Endothelial cell of umbilical vein (primary cell): Measurements from ENCODE around the gene MINDY3. TPM values are rescaled to one million over a fixed set of nuclear protein-coding genes. Genes with fewer than 3 reads are reported as not detected.
A peak's percentile ranks its signal among the peaks of the same experiment; 100 is the strongest.

Experiments used
- BruUV-seq: library from RNA; stranded (reverse); fragments of 400-500 nt; replicated peaks from 2 replicates; lab custom pipeline; 2021; lab: Mats Ljungman, UMichigan
- CTCF ChIA-PET: fragments of 300-600, 350-600 bp; sonication (Branson Sonifier 250); formaldehyde crosslinking; loops from one replicate; lab custom pipeline; 2021; ENCODE audit warnings: antibody characterized with exemption, inconsistent platforms; lab: Charles Lee
- POLR2A ChIA-PET: fragments of 300-600, 350-600 bp; sonication (Branson Sonifier 250); formaldehyde crosslinking; loops from one replicate; lab custom pipeline; 2021; ENCODE audit warnings: antibody characterized with exemption, inconsistent platforms; lab: Charles Lee
- DNase-seq: peaks from one replicate; pipeline ENCODE4 v3.0.0-alpha.2; 2011; ENCODE audit warnings: low read depth, low spot score
- FAIRE-seq: peaks from 2 replicates; lab custom pipeline; 2011; peaks lifted over from hg19 to GRCh38; lab: Jason Lieb, UNC
- H2AFZ ChIP-seq: 2 replicates; pipeline ENCODE4 v1.6.0; 2012; ENCODE audit warnings: low read depth, low read length, control low read depth, inconsistent platforms
- H3K27ac ChIP-seq: 2 replicates; pipeline ENCODE4 v1.5.1; 2011; ENCODE audit warnings: low read depth, mild to moderate bottlenecking, control low read depth, low read length, moderate library complexity; ENCODE audit not compliant: insufficient read depth
- H3K27me3 ChIP-seq, 2 experiments: 2 replicates each; pipeline versions ENCODE4 v1.6.0 to v1.6.1; 2011; ENCODE audit warnings: low read length in 2 of 2, mixed read lengths in 1 of 2; ENCODE audit not compliant: control insufficient read depth in 2 of 2, insufficient read depth in 2 of 2
- H3K36me3 ChIP-seq, 2 experiments: 2 replicates in 1 of 2; 3 replicates in 1 of 2; pipeline ENCODE4 v1.5.1; 2011; ENCODE audit warnings: low read length in 2 of 2, mild to moderate bottlenecking in 1 of 2, moderate library complexity in 1 of 2; ENCODE audit not compliant: control insufficient read depth in 2 of 2, insufficient read depth in 2 of 2; ENCODE audit errors: extremely low read depth in 1 of 2
- H3K4me1 ChIP-seq: 3 replicates; pipeline ENCODE4 v1.5.1; 2011; ENCODE audit warnings: mild to moderate bottlenecking, low read length; ENCODE audit not compliant: control insufficient read depth, insufficient read depth; ENCODE audit errors: extremely low read depth
- H3K4me2 ChIP-seq: 2 replicates; pipeline ENCODE4 v1.6.1; 2011; ENCODE audit warnings: low read length, control low read depth, mixed read lengths; ENCODE audit not compliant: insufficient read depth
- H3K4me3 ChIP-seq, 3 experiments: fragments of 200-600 bp in 1 of 3; sonication (generic), shearing (Covaris generic) in 1 of 3; replicated peaks in 1 of 3; 2 replicates each; pipeline ENCODE4 v1.5.1; 2011 to 2016; ENCODE audit warnings: control low read depth in 3 of 3, low read length in 3 of 3, mild to moderate bottlenecking in 2 of 3, inconsistent platforms in 1 of 3, low read depth in 1 of 3, moderate library complexity in 1 of 3; ENCODE audit not compliant: insufficient read depth in 1 of 3
- H3K79me2 ChIP-seq: 2 replicates; pipeline ENCODE4 v1.6.0; 2012; ENCODE audit warnings: low read length, inconsistent platforms; ENCODE audit not compliant: control insufficient read depth, insufficient read depth
- H3K9ac ChIP-seq: replicated peaks from 2 replicates; pipeline ENCODE3; 2011; ENCODE audit warnings: low read length, control low read depth; ENCODE audit not compliant: insufficient read depth; ENCODE audit errors: extremely low read depth
- H3K9me1 ChIP-seq: replicated peaks from 3 replicates; pipeline ENCODE4 v1.6.0; 2011; ENCODE audit warnings: mild to moderate bottlenecking, low read length; ENCODE audit not compliant: control insufficient read depth, insufficient read depth; ENCODE audit errors: extremely low read depth
- H3K9me3 ChIP-seq: replicated peaks from 2 replicates; pipeline ENCODE4 v1.5.1; 2012; ENCODE audit warnings: low read length, inconsistent platforms; ENCODE audit not compliant: control insufficient read depth, insufficient read depth
- H4K20me1 ChIP-seq: replicated peaks from 2 replicates; pipeline ENCODE3; 2011; ENCODE audit warnings: mild to moderate bottlenecking, low read length; ENCODE audit not compliant: control insufficient read depth, insufficient read depth; ENCODE audit errors: extremely low read depth
- EZH2 ChIP-seq: IDR thresholded peaks from 2 replicates; pipeline ENCODE4 v1.6.1; 2012; ENCODE audit warnings: borderline replicate concordance, low read depth, mild to moderate bottlenecking, moderate library complexity, low read length, inconsistent platforms; ENCODE audit not compliant: severe bottlenecking
- FOS ChIP-seq: IDR thresholded peaks from 2 replicates; pipeline ENCODE4 v1.6.1; 2011; ENCODE audit warnings: mild to moderate bottlenecking, low read length, moderate library complexity, borderline replicate concordance; ENCODE audit not compliant: insufficient read depth
- GATA2 ChIP-seq: IDR thresholded peaks from 2 replicates; pipeline ENCODE4 v1.7.0; 2011; ENCODE audit warnings: low read depth, mild to moderate bottlenecking, moderate library complexity, mixed read lengths, low read length; ENCODE audit not compliant: insufficient read length, insufficient read depth
- JUN ChIP-seq: IDR thresholded peaks from 2 replicates; pipeline ENCODE4 v1.6.1; 2011; ENCODE audit warnings: borderline replicate concordance, low read depth; ENCODE audit not compliant: insufficient read length, insufficient read depth
- MYC ChIP-seq: IDR thresholded peaks from one replicate; pipeline ENCODE4 v1.6.1; 2011; ENCODE audit warnings: mild to moderate bottlenecking, low read depth, low read length
- POLR2A ChIP-seq: IDR thresholded peaks from 2 replicates; pipeline ENCODE4 v1.6.1; 2012; ENCODE audit warnings: low read depth, mild to moderate bottlenecking, control low read depth, low read length
- POLR2AphosphoS5 ChIP-seq: IDR thresholded peaks from 2 replicates; pipeline ENCODE4 v1.6.1; 2012; ENCODE audit warnings: low read depth, mild to moderate bottlenecking, control low read depth, low read length, moderate library complexity; ENCODE audit not compliant: insufficient read depth
- dilution Hi-C: fragments of 300-500 bp; cut with MboI; formaldehyde crosslinking; loops from one replicate; pipeline ENCODE4 v1.15.0; 2019; ENCODE audit warnings: low sequenced_read_pairs; ENCODE audit not compliant: extremely low pct_ligation_motif_present
- intact Hi-C: fragments of 100-400 bp; cut with micrococcal nuclease; formaldehyde crosslinking; loops from one replicate; pipeline ENCODE4 v1.10.0; 2022
- polyA plus RNA-seq, 4 experiments: library from polyadenylated mRNA; depleted of rRNA in 3 of 4; stranded (reverse) in 3 of 4; unstranded in 1 of 4; fragments of >200 nt; gene quantifications; 2 replicates each; pipeline versions ENCODE4 v1.2.1 to v1.2.3, GENCODE V29; 2011 to 2012; ENCODE audit warnings: missing spikeins in 1 of 4
- total RNA-seq: library from RNA; stranded (reverse); gene quantifications from 2 replicates; pipeline ENCODE4 v1.2.3, GENCODE V29; 2021
- TF ChIP-seq, protein P1 (sequence below), 2 donors: IDR thresholded peaks; 1 replicate in 1 of 2; 2 replicates in 1 of 2; pipeline ENCODE4 v1.5.1; 2011; ENCODE audit warnings: low read length in 2 of 2, mild to moderate bottlenecking in 2 of 2, moderate library complexity in 2 of 2, control low read depth in 1 of 2, inconsistent platforms in 1 of 2, low read depth in 1 of 2; ENCODE audit not compliant: insufficient read depth in 1 of 2; ENCODE audit errors: extremely low read depth in 1 of 2
- TF ChIP-seq, protein P2 (sequence below): IDR thresholded peaks from 2 replicates; pipeline ENCODE4 v1.6.1; 2011; ENCODE audit not compliant: insufficient read depth, insufficient read length

The MINDY3 gene
- total and polyA plus RNA-seq, 2 donors (not counting 3 experiments of a cell fraction or from before 2014, with no cell fraction given): 7.5 to 20.2 TPM

DNA sequence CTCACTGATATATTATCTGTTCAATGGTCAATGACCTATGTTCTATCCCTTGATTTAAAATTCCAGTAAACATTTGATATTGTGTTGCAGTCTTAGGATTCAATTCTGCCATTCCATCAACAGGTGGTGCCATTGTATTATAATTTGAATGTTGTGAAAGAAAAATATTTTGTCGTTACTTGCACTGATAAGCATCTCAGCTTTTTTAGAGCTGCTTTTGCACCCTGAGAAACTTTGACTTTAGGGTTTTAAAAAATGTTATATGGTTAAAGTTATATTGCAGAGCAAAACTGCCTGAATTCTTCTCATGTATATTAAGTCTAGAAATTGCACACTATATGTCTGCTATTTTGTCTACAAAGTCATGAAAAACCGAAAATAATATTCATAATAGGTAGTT lies 18.8 kb upstream of the MINDY3 start:
- Histone ChIP-seq H3K9ac (no peak overlapping the region), H3K4me3 (no peak overlapping the region), H3K4me1 (no peaks in the 10 kb centered on the region), H3K36me3 (no peaks in the 10 kb centered on the region), H4K20me1 (no peaks in the 10 kb centered on the region), H3K9me1 (no peaks in the 10 kb centered on the region), H3K9me3 (no peaks in the 10 kb centered on the region), H3K4me2 (no peak overlapping the region), H2AFZ (no peak overlapping the region), H3K27me3 (peaks cover 15 to 23% of the 10 kb centered on the region in 2 experiments), H3K27ac (no peak overlapping the region), H3K79me2 (no peaks in the 10 kb centered on the region)
- BruUV-seq: no TSS peak
- TF ChIP-seq GATA2 (peak; percentile 72), POLR2A (no peak)
- TF ChIP-seq, protein P1, sequence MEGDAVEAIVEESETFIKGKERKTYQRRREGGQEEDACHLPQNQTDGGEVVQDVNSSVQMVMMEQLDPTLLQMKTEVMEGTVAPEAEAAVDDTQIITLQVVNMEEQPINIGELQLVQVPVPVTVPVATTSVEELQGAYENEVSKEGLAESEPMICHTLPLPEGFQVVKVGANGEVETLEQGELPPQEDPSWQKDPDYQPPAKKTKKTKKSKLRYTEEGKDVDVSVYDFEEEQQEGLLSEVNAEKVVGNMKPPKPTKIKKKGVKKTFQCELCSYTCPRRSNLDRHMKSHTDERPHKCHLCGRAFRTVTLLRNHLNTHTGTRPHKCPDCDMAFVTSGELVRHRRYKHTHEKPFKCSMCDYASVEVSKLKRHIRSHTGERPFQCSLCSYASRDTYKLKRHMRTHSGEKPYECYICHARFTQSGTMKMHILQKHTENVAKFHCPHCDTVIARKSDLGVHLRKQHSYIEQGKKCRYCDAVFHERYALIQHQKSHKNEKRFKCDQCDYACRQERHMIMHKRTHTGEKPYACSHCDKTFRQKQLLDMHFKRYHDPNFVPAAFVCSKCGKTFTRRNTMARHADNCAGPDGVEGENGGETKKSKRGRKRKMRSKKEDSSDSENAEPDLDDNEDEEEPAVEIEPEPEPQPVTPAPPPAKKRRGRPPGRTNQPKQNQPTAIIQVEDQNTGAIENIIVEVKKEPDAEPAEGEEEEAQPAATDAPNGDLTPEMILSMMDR (IDR thresholded peaks at IDR 0.05; ENCODE audit: extremely low read depth in 1 of 2, insufficient read depth in 1 of 2, low read depth in 1 of 2, low read length in 2 of 2): peak; percentile 18 to 55
- dilution Hi-C loops (no loop called here), intact Hi-C loops (loop anchor here (1.0 to 2.0 kb wide), 3 partner anchors 666 to 930 kb away; no protein-coding TSS in a partner anchor)
- ChIA-PET CTCF (interaction anchor here (0.9 to 2.8 kb wide), 15 partner anchors 11 to 963 kb away, joined by 3 to 18 read pairs (median 4); partner anchors contain the start of gene C1QL3), POLR2A (no interaction called here)
- peak; percentile 73 for FAIRE-seq
- peak; percentile 66 for DNase-seq

DNA sequence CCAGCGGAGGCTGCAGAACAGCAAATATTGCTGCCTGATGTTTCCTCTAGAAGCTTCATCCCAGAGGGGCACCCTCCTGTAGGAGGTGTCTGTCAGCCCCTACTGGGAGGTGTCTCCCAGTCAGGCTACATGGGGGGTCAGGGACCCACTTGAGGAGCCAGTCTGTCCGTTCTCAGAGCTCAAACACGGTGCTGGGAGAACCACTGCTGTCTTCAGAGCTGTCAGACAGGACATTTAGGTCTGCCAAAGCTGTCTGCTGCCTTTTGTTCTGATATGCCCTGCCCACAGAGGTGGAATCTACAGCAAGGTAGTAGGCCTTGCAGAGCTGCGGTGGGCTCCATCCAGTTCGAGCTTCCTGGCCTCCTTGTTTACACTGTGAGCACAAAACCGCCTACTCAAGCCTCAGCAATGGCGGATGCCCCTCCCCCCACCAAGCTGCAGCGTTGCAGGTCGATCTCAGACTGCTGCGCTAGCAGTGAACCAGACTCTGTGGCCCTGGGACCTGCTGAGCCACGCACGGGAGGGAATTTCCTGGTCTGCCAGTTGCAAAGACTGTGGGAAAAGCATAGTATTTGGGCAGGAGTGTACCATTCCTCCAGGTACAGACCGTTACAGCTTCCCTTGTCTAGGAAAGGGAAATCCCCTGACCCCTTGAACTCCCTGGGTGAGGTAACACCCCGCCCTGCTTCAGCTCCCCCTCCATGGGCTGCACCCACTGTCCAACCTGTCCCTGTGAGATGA lies 17.7 kb upstream of the MINDY3 start:
- DNase-seq (no peak), FAIRE-seq (no peak)
- Histone ChIP-seq H2AFZ (no peak overlapping the region), H3K4me1 (no peaks in the 10 kb centered on the region), H3K27ac (no peak overlapping the region), H3K4me2 (no peak overlapping the region), H3K9me3 (no peaks in the 10 kb centered on the region), H3K9me1 (no peaks in the 10 kb centered on the region), H4K20me1 (no peaks in the 10 kb centered on the region), H3K27me3 (peaks cover 12 to 19% of the 10 kb centered on the region in 2 experiments), H3K79me2 (no peaks in the 10 kb centered on the region), H3K4me3 (no peak overlapping the region), H3K36me3 (no peaks in the 10 kb centered on the region), H3K9ac (no peak overlapping the region)
- ChIA-PET CTCF (interaction anchor here (0.6 to 2.8 kb wide), 5 partner anchors 12 to 940 kb away, joined by 3 to 12 read pairs (median 4); no protein-coding TSS in a partner anchor), POLR2A (no interaction called here)
- TF ChIP-seq FOS (no peak), JUN (no peak), POLR2A (no peak), GATA2 (no peak), MYC (no peak), EZH2 (no peak), POLR2AphosphoS5 (no peak)
- TF ChIP-seq, protein P1 (IDR thresholded peaks at IDR 0.05; ENCODE audit: extremely low read depth in 1 of 2, insufficient read depth in 1 of 2, low read depth in 1 of 2, low read length in 2 of 2): no peak
- TF ChIP-seq, protein P2, sequence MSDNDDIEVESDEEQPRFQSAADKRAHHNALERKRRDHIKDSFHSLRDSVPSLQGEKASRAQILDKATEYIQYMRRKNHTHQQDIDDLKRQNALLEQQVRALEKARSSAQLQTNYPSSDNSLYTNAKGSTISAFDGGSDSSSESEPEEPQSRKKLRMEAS: no peak
- no TSS peak for BruUV-seq
- intact Hi-C loops: loop anchor here (2.0 kb wide), 1 partner anchor 667 kb away; no protein-coding TSS in a partner anchor
- dilution Hi-C loops: no loop called here
